Measurements from ENCODE around the gene NFKB1.
"Not testable (repeated sequence)": the region's sequence is repeated elsewhere in the genome, so short reads cannot be mapped to it uniquely, and the experiment has no call there.

Gene NFKB1

GRCh38 chr4:102500696-102501446 is at the start of gene NFKB1:
Gene NFKB1, plus strand, starts transcription at chr4:102501359. Its CDS starts 24,160 bp downstream, at chr4:102525519.
- DNase-seq, result peak; percentile 34

GRCh38 chr4:102452854-102453253 is 48.3 kb upstream of the NFKB1 start:
- no peak for DNase-seq

GRCh38 chr4:102453827-102454226 is 47.3 kb upstream of the NFKB1 start:
- no peak for DNase-seq

- DNase-seq, result no peak
These were observed 46.9 kb upstream of the NFKB1 start for GRCh38 chr4:102454268-102454667.

GRCh38 chr4:102454981-102455685 is 46.0 kb upstream of the NFKB1 start:
- DNase-seq, result no peak

- DNase-seq, result no peak
These were observed 45.4 kb upstream of the NFKB1 start for GRCh38 chr4:102455750-102456149.

- no peak for DNase-seq
These were observed 34.9 kb upstream of the NFKB1 start for GRCh38 chr4:102466298-102466697.

- DNase-seq, result no peak
These were observed 31.4 kb upstream of the NFKB1 start for GRCh38 chr4:102469806-102470205.

- no peak for DNase-seq
These were observed 28.6 kb upstream of the NFKB1 start for GRCh38 chr4:102472441-102473013.

- DNase-seq, result no peak
These were observed 27.7 kb upstream of the NFKB1 start for GRCh38 chr4:102473476-102473875.

GRCh38 chr4:102474736-102475504 is 26.2 kb upstream of the NFKB1 start:
- DNase-seq, result no peak

GRCh38 chr4:102477657-102478056 is 23.5 kb upstream of the NFKB1 start:
- DNase-seq, result no peak

GRCh38 chr4:102478186-102478585 is 23.0 kb upstream of the NFKB1 start:
- no peak for DNase-seq

- DNase-seq, result not testable (repeated sequence)
These were observed 21.3 kb upstream of the NFKB1 start for GRCh38 chr4:102479832-102480231.

- DNase-seq, result no peak
These were observed 18.0 kb upstream of the NFKB1 start for GRCh38 chr4:102483120-102483519.

- DNase-seq, result not testable (repeated sequence)
These were observed 17.0 kb upstream of the NFKB1 start for GRCh38 chr4:102483990-102484692.

GRCh38 chr4:102492531-102493241 is 8.5 kb upstream of the NFKB1 start:
- no peak for DNase-seq

GRCh38 chr4:102493257-102493656 is 7.9 kb upstream of the NFKB1 start:
- no peak for DNase-seq

GRCh38 chr4:102493794-102494193 is 7.4 kb upstream of the NFKB1 start:
- DNase-seq, result no peak

GRCh38 chr4:102494603-102495002 is 6.6 kb upstream of the NFKB1 start:
- no peak for DNase-seq

- no peak for DNase-seq
These were observed 3.2 kb upstream of the NFKB1 start for GRCh38 chr4:102497986-102498385.

GRCh38 chr4:102500352-102500695 is 835 bp upstream of the NFKB1 start:
- DNase-seq, result no peak

Data from T1000 (cell line).